Muscle of back (tissue), 11 donors: Measurements from ENCODE around the gene ORC6. TPM values are rescaled to one million over a fixed set of nuclear protein-coding genes. Genes with fewer than 3 reads are reported as not detected.
A peak's percentile ranks its signal among the peaks of the same experiment; 100 is the strongest.

Source experiments
- DNase-seq, 3 donors: peaks; one replicate each; pipeline versions ENCODE4 v3.0.0 to v3.0.0-alpha.2; 2013
- polyA plus RNA-seq, 10 donors: library from polyadenylated mRNA; unstranded; fragments of 120-200 nt; gene quantifications; one replicate each; pipeline ENCODE4 v1.2.1, GENCODE V29; 2013; ENCODE audit not compliant: insufficient read length in 10 of 10

The ORC6 gene
- polyA plus RNA-seq, 10 donors: 7.0 to 17.7 (median 10.9) TPM

GRCh38 chr16:46696957-46697356 is 7.5 kb downstream of the ORC6 start:
- DNase-seq: no peak

- DNase-seq: no peak
Observed at GRCh38 chr16:46700048-46700447, 10.6 kb downstream of the ORC6 start.

GRCh38 chr16:46701615-46702014 is 12.2 kb downstream of the ORC6 start:
- no peak for DNase-seq

GRCh38 chr16:46702030-46702429 is 12.6 kb downstream of the ORC6 start:
- no peak for DNase-seq

- DNase-seq: no peak
Observed at GRCh38 chr16:46706642-46707041, 17.2 kb downstream of the ORC6 start.

GRCh38 chr16:46709469-46710005 is 20.1 kb downstream of the ORC6 start:
- no peak for DNase-seq

- DNase-seq: no peak
Observed at GRCh38 chr16:46711106-46712058, 21.9 kb downstream of the ORC6 start.

- DNase-seq: no peak
Observed at GRCh38 chr16:46712911-46713310, 23.5 kb downstream of the ORC6 start.

- no peak for DNase-seq
Observed at GRCh38 chr16:46713634-46714033, 24.2 kb downstream of the ORC6 start.

- DNase-seq: no peak
Observed at GRCh38 chr16:46714797-46715591, 25.5 kb downstream of the ORC6 start.

GRCh38 chr16:46715769-46716305 is 26.4 kb downstream of the ORC6 start:
- DNase-seq: no peak

GRCh38 chr16:46717692-46718091 is 28.2 kb downstream of the ORC6 start:
- DNase-seq: no peak

- DNase-seq: no peak
Observed at GRCh38 chr16:46718214-46718613, 28.8 kb downstream of the ORC6 start.

- DNase-seq: no peak
Observed at GRCh38 chr16:46719528-46719927, 30.1 kb downstream of the ORC6 start.

- no peak for DNase-seq
Observed at GRCh38 chr16:46720619-46721018, 31.2 kb downstream of the ORC6 start.

GRCh38 chr16:46721885-46722284 is 32.4 kb downstream of the ORC6 start:
- peak in 1 of 3 donors; percentile 7 for DNase-seq

GRCh38 chr16:46727184-46727583 is 37.7 kb downstream of the ORC6 start:
- DNase-seq: no peak

GRCh38 chr16:46727630-46728029 is 38.2 kb downstream of the ORC6 start:
- DNase-seq: no peak

GRCh38 chr16:46728806-46729205 is 39.3 kb downstream of the ORC6 start:
- no peak for DNase-seq

- no peak for DNase-seq
Observed at GRCh38 chr16:46729326-46729995, 40.0 kb downstream of the ORC6 start.

- no peak for DNase-seq
Observed at GRCh38 chr16:46730126-46730525, 40.7 kb downstream of the ORC6 start.
